ENCODE measurements around the gene GM2A.
A peak's percentile ranks its signal among the peaks of the same experiment; 100 is the strongest.
"Not testable (repeated sequence)": the region's sequence is repeated elsewhere in the genome, so short reads cannot be mapped to it uniquely, and the experiment has no call there.

Gene GM2A

DNA sequence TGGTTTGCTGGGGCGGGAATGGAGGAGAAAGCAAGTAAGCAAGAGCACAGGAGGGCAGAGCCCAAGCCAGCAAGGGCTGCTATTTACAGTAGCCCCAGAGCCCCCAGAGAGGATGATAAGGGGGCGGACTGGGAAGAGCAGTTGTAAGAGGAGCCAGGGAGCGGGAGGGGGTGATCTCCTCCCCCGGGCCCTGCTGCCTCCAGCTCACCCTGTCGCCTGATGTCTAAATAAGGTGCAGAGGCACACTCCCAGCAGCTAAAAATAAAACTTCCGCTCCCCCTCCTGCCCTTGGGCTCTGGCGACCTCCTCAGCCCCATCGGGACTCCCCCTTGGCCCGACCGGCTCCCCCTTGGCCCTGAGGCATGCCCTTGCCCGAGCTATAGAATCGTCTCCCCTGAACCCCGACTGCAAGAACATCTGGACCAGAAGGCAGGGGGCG is 14.7 kb upstream of the GM2A start:
- TF ChIP-seq CTCF (IDR thresholded peaks at IDR 0.05; ENCODE audit: low read length): peak; percentile 14; the same call in 1 of the 2 replicates
- no peak for TF ChIP-seq EZH2 (IDR thresholded peaks at IDR 0.05; ENCODE audit: borderline replicate concordance, low read length)
- Histone ChIP-seq H3K79me2 (ENCODE audit: insufficient read depth, low read length) (no peaks in the 10 kb centered on the region), H3K9ac (ENCODE audit: low read length) (peak overlapping the region; percentile 58), H3K27ac (ENCODE audit: low read depth, low read length, poor library complexity, severe bottlenecking) (peak overlapping the region; percentile 90), H3K4me3 (ENCODE audit: low read depth, low read length, poor library complexity, severe bottlenecking) (peak overlapping the region; percentile 39), H3K9me2 (ENCODE audit: low read depth, low read length) (no peaks in the 10 kb centered on the region), H3K4me1 (ENCODE audit: insufficient read depth, low read length, severe bottlenecking) (peaks cover 71% of the 10 kb centered on the region), H3K4me2 (ENCODE audit: low read length) (peak overlapping the region; percentile 58), H3K36me3 (ENCODE audit: insufficient read depth, low read length) (peaks cover 5% of the 10 kb centered on the region; the same call in 1 of the 2 replicates), H3K9me3 (ENCODE audit: low read length) (no peaks in the 10 kb centered on the region), H3K27me3 (ENCODE audit: insufficient read depth, low read length) (no peaks in the 10 kb centered on the region), H4K20me1 (ENCODE audit: insufficient read depth, low read length) (no peaks in the 10 kb centered on the region), H3F3A (ENCODE audit: insufficient read depth, low read length) (no peaks in the 10 kb centered on the region; the same call in 1 of the 2 replicates), H2AFZ (ENCODE audit: low read length) (no peak overlapping the region)

GRCh38 chr5:151239237-151239861 is 13.6 kb upstream of the GM2A start:
- Histone ChIP-seq H3K9me2 (ENCODE audit: low read depth, low read length) (no peaks in the 10 kb centered on the region), H3K9me3 (ENCODE audit: low read length) (no peaks in the 10 kb centered on the region), H2AFZ (ENCODE audit: low read length) (no peak overlapping the region), H3K4me2 (ENCODE audit: low read length) (peak overlapping the region; percentile 58), H3K4me1 (ENCODE audit: insufficient read depth, low read length, severe bottlenecking) (peaks cover 63% of the 10 kb centered on the region), H4K20me1 (ENCODE audit: insufficient read depth, low read length) (no peaks in the 10 kb centered on the region), H3K9ac (ENCODE audit: low read length) (peak overlapping the region; percentile 58; the same call in 1 of the 2 replicates), H3K4me3 (ENCODE audit: low read depth, low read length, poor library complexity, severe bottlenecking) (peak overlapping the region; percentile 39), H3K27ac (ENCODE audit: low read depth, low read length, poor library complexity, severe bottlenecking) (peak overlapping the region; percentile 90), H3K27me3 (ENCODE audit: insufficient read depth, low read length) (no peaks in the 10 kb centered on the region), H3F3A (ENCODE audit: insufficient read depth, low read length) (no peaks in the 10 kb centered on the region), H3K79me2 (ENCODE audit: insufficient read depth, low read length) (no peaks in the 10 kb centered on the region), H3K36me3 (ENCODE audit: insufficient read depth, low read length) (peaks cover 5% of the 10 kb centered on the region; the same call in 1 of the 2 replicates)
- TF ChIP-seq EZH2 (IDR thresholded peaks at IDR 0.05; ENCODE audit: borderline replicate concordance, low read length) (no peak), CTCF (IDR thresholded peaks at IDR 0.05; ENCODE audit: low read length) (peak; percentile 96)

- H3K27ac ChIP-seq (ENCODE audit: low read depth, low read length, poor library complexity, severe bottlenecking): peak overlapping the region; percentile 37
- H3K27me3 ChIP-seq (ENCODE audit: insufficient read depth, low read length); H2AFZ ChIP-seq (ENCODE audit: low read length); H3K4me3 ChIP-seq (ENCODE audit: low read depth, low read length, poor library complexity, severe bottlenecking); H4K20me1 ChIP-seq (ENCODE audit: insufficient read depth, low read length); H3K4me2 ChIP-seq (ENCODE audit: low read length); H3K36me3 ChIP-seq (ENCODE audit: insufficient read depth, low read length); H3K9me3 ChIP-seq (ENCODE audit: low read length); H3K9ac ChIP-seq (ENCODE audit: low read length); H3K9me2 ChIP-seq (ENCODE audit: low read depth, low read length); H3K79me2 ChIP-seq (ENCODE audit: insufficient read depth, low read length); H3F3A ChIP-seq (ENCODE audit: insufficient read depth, low read length): not testable (repeated sequence)
- H3K4me1 ChIP-seq (ENCODE audit: insufficient read depth, low read length, severe bottlenecking): peaks cover 53% of the 10 kb centered on the region
Measured at GRCh38 chr5:151240268-151240835, 12.6 kb upstream of the GM2A start.
